Ovary (tissue), 3 donors: ENCODE data around the gene RAC3.

Source experiments
- EP300 ChIP-seq: sonication (generic); formaldehyde crosslinking; IDR thresholded peaks from one replicate; pipeline ENCODE4 v1.6.1; 2017; ENCODE audit warnings: antibody characterized with exemption
- POLR2A ChIP-seq: fragments of 450-650 bp; IDR thresholded peaks from one replicate; pipeline ENCODE4 v1.6.1; 2017; ENCODE audit warnings: antibody characterized with exemption, mild to moderate bottlenecking, moderate library complexity
- TF ChIP-seq, protein P1 (sequence below), 3 donors: fragments of 450-650 bp in 2 of 3; fragments of 200-600 bp in 1 of 3; IDR thresholded peaks; one replicate each; pipeline versions ENCODE4 v1.5.1 to v1.8.0; 2016 to 2022; ENCODE audit warnings: antibody characterized with exemption in 3 of 3, mild to moderate bottlenecking in 1 of 3
- donor health status: DM: no; HTN: no; CAD: no.

DNA sequence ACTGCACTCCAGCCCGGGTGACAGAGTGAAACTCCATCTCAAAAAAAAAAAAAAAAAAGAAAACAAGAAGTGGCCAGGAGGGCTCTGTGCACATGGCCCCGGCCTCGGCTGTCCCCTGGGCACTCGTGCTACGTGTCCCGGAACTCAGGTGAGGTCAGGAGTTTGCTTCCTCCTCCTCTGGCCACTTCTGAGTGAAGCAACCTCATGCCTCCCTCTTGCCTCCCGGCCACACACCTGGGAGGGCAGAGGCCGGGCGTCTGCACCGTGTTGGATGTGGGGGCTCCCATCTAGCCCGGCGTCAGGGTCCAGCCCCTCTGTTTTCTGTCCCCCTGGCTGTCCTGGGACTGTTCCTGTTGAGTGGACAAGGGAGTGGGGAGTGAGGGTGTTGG is 31.9 kb upstream of the RAC3 start:
- TF ChIP-seq, protein P1, sequence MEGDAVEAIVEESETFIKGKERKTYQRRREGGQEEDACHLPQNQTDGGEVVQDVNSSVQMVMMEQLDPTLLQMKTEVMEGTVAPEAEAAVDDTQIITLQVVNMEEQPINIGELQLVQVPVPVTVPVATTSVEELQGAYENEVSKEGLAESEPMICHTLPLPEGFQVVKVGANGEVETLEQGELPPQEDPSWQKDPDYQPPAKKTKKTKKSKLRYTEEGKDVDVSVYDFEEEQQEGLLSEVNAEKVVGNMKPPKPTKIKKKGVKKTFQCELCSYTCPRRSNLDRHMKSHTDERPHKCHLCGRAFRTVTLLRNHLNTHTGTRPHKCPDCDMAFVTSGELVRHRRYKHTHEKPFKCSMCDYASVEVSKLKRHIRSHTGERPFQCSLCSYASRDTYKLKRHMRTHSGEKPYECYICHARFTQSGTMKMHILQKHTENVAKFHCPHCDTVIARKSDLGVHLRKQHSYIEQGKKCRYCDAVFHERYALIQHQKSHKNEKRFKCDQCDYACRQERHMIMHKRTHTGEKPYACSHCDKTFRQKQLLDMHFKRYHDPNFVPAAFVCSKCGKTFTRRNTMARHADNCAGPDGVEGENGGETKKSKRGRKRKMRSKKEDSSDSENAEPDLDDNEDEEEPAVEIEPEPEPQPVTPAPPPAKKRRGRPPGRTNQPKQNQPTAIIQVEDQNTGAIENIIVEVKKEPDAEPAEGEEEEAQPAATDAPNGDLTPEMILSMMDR (IDR thresholded peaks at IDR 0.05): no peak
- TF ChIP-seq POLR2A (no peak), EP300 (no peak)
